Kasumi-1 (cell line): ENCODE measurements around the gene KCNH2.
A peak's percentile ranks its signal among the peaks of the same experiment; 100 is the strongest.

Source experiments
- DNase-seq, 2 experiments: peaks; one replicate each; lab custom pipeline; 2025; lab: John Stamatoyannopoulos, UW

KCNH2 gene

GRCh38 chr7:150934045-150934766, 43.9 kb downstream of the KCNH2 start:
- no peak for DNase-seq

GRCh38 chr7:150931199-150931869, 46.8 kb downstream of the KCNH2 start:
- peak in 1 of 2 experiments; percentile 16 for DNase-seq

- no peak for DNase-seq
Measured at GRCh38 chr7:150928541-150928940, 49.6 kb downstream of the KCNH2 start.

- peak; percentile 19 to 45 for DNase-seq
Measured at GRCh38 chr7:150927956-150928344, 50.2 kb downstream of the KCNH2 start.

- DNase-seq = no peak
Measured at GRCh38 chr7:150927157-150927955, 50.8 kb downstream of the KCNH2 start.

GRCh38 chr7:150926066-150926465, 52.1 kb downstream of the KCNH2 start:
- no peak for DNase-seq

- DNase-seq = no peak
Measured at GRCh38 chr7:150924369-150924781, 53.7 kb downstream of the KCNH2 start.

GRCh38 chr7:150923802-150924201, 54.3 kb downstream of the KCNH2 start:
- no peak for DNase-seq

- DNase-seq = no peak
Measured at GRCh38 chr7:150923196-150923595, 54.9 kb downstream of the KCNH2 start.

GRCh38 chr7:150919160-150919559, 59.0 kb downstream of the KCNH2 start:
- no peak for DNase-seq

GRCh38 chr7:150918378-150918777, 59.7 kb downstream of the KCNH2 start:
- DNase-seq = no peak

- DNase-seq = no peak
Measured at GRCh38 chr7:150917969-150918368, 60.2 kb downstream of the KCNH2 start.

- DNase-seq = no peak
Measured at GRCh38 chr7:150916670-150917069, 61.5 kb downstream of the KCNH2 start.

- DNase-seq = no peak
Measured at GRCh38 chr7:150914966-150915365, 63.2 kb downstream of the KCNH2 start.

- no peak for DNase-seq
Measured at GRCh38 chr7:150914196-150914595, 63.9 kb downstream of the KCNH2 start.

- no peak for DNase-seq
Measured at GRCh38 chr7:150912427-150912826, 65.7 kb downstream of the KCNH2 start.

GRCh38 chr7:150911590-150912267, 66.4 kb downstream of the KCNH2 start:
- no peak for DNase-seq

- peak; percentile 72 to 76 for DNase-seq
Measured at GRCh38 chr7:150910996-150911422, 67.1 kb downstream of the KCNH2 start.

GRCh38 chr7:150910305-150910995, 67.7 kb downstream of the KCNH2 start:
- peak in 1 of 2 experiments; percentile 28 for DNase-seq

- peak; percentile 92 to 93 for DNase-seq
Measured at GRCh38 chr7:150909200-150909995, 68.7 kb downstream of the KCNH2 start.

- no peak for DNase-seq
Measured at GRCh38 chr7:150908173-150908572, 69.9 kb downstream of the KCNH2 start.
